Tibial nerve (tissue), 3 donors: ENCODE data around the gene SENP7.
"Not testable (repeated sequence)": the region's sequence is repeated elsewhere in the genome, so short reads cannot be mapped to it uniquely, and the experiment has no call there.

Experiments
- CTCF ChIP-seq, 5 experiments: fragments of 200-600 bp in 3 of 5; fragments of 450-650 bp in 2 of 5; sonication (generic) in 3 of 5; IDR thresholded peaks; one replicate each; pipeline ENCODE4 v1.5.1; 2016 to 2019; ENCODE audit warnings: antibody characterized with exemption in 5 of 5, mild to moderate bottlenecking in 3 of 5, moderate library complexity in 2 of 5
- POLR2A ChIP-seq, 2 donors: fragments of 450-650 bp; IDR thresholded peaks; one replicate each; pipeline ENCODE4 v1.6.1; 2017; ENCODE audit warnings: antibody characterized with exemption in 2 of 2, mild to moderate bottlenecking in 2 of 2, moderate library complexity in 2 of 2

GRCh38 chr3:101468676-101469075, 44.3 kb downstream of the SENP7 start:
- not testable (repeated sequence) for TF ChIP-seq CTCF, POLR2A (IDR thresholded peaks at IDR 0.05)
